Left ventricle myocardium inferior (tissue), 1 donor: ENCODE data around the gene P3H2. TPM values are rescaled to one million over a fixed set of nuclear protein-coding genes. Genes with fewer than 3 reads are reported as not detected.

Experiments used
- DNase-seq: peaks from one replicate; pipeline ENCODE4 v3.0.0-alpha.2; 2020
- H3K27ac ChIP-seq: fragments of 200-600 bp; replicated peaks from 2 replicates; pipeline ENCODE4 v1.8.0; 2021
- H3K27me3 ChIP-seq: fragments of 200-600 bp; 2 replicates; pipeline ENCODE4 v1.8.0; 2021; ENCODE audit warnings: low read depth
- H3K36me3 ChIP-seq: fragments of 200-600 bp; 2 replicates; pipeline ENCODE4 v1.8.0; 2021
- H3K4me1 ChIP-seq: fragments of 200-600 bp; 2 replicates; pipeline ENCODE4 v1.8.0; 2021
- H3K4me3 ChIP-seq: fragments of 200-600 bp; 2 replicates; pipeline ENCODE4 v1.8.0; 2021; ENCODE audit warnings: mild to moderate bottlenecking, moderate library complexity
- H3K9me3 ChIP-seq: fragments of 200-600 bp; replicated peaks from 2 replicates; pipeline ENCODE4 v1.8.0; 2021
- CTCF ChIP-seq: fragments of 200-600 bp; IDR thresholded peaks from 2 replicates; pipeline ENCODE4 v1.8.0; 2021; ENCODE audit warnings: antibody characterized with exemption, mild to moderate bottlenecking, borderline replicate concordance
- intact Hi-C: fragments of 100-400 bp; cut with micrococcal nuclease; formaldehyde crosslinking; loops from one replicate; pipeline ENCODE4 v1.11.0; 2022
- total RNA-seq: library from RNA; stranded (reverse); fragmentation: NEBNext Ultra II Directional; extraction: Animal tissue kit (Norgen Biotek cat#: 25700); gene quantifications from one replicate; pipeline ENCODE4 v1.2.1, GENCODE V29; 2021
- donor health status: DM: no; HTN: yes; CAD: no; lungs with severe emphysema.

P3H2 gene
- total RNA-seq, 1 donor from 2014 or later: 0.82 TPM

- no peak overlapping the region for H3K27ac ChIP-seq
These were observed 79.2 kb downstream of the P3H2 start for GRCh38 chr3:190041333-190042041.

GRCh38 chr3:190040145-190040544 is 80.6 kb downstream of the P3H2 start:
- no peaks in the 10 kb centered on the region for H3K9me3 ChIP-seq

More at GRCh38 chr3:190041333-190042041, 79.2 kb downstream of the P3H2 start:
- Histone ChIP-seq H3K36me3 (no peaks in the 10 kb centered on the region), H3K9me3 (no peaks in the 10 kb centered on the region), H3K4me3 (no peak overlapping the region), H3K27me3 (no peaks in the 10 kb centered on the region), H3K4me1 (no peaks in the 10 kb centered on the region)
- intact Hi-C loops: no loop called here
- no peak for TF ChIP-seq CTCF
- DNase-seq: no peak

GRCh38 chr3:190038050-190038933 is 82.4 kb downstream of the P3H2 start:
- intact Hi-C loops: no loop called here
- no peak for TF ChIP-seq CTCF

More at GRCh38 chr3:190040145-190040544, 80.6 kb downstream of the P3H2 start:
- no peak overlapping the region for H3K4me3 ChIP-seq
- no peak for TF ChIP-seq CTCF
- H3K27ac ChIP-seq: no peak overlapping the region
- no peaks in the 10 kb centered on the region for H3K27me3 ChIP-seq
- no peak for DNase-seq
- H3K36me3 ChIP-seq: no peaks in the 10 kb centered on the region
- intact Hi-C loops: no loop called here
- no peaks in the 10 kb centered on the region for H3K4me1 ChIP-seq

GRCh38 chr3:190036631-190037030 is 84.1 kb downstream of the P3H2 start:
- Histone ChIP-seq H3K9me3 (no peaks in the 10 kb centered on the region), H3K4me1 (no peaks in the 10 kb centered on the region), H3K36me3 (no peaks in the 10 kb centered on the region), H3K4me3 (no peak overlapping the region), H3K27me3 (no peaks in the 10 kb centered on the region), H3K27ac (no peak overlapping the region)
- intact Hi-C loops: no loop called here
- TF ChIP-seq CTCF: no peak
- no peak for DNase-seq

More at GRCh38 chr3:190038050-190038933, 82.4 kb downstream of the P3H2 start:
- H3K4me1 ChIP-seq: no peaks in the 10 kb centered on the region
- no peaks in the 10 kb centered on the region for H3K27me3 ChIP-seq
- no peak overlapping the region for H3K4me3 ChIP-seq
- H3K36me3 ChIP-seq: no peaks in the 10 kb centered on the region
- H3K9me3 ChIP-seq: no peaks in the 10 kb centered on the region
- peak; percentile 25 for DNase-seq
- H3K27ac ChIP-seq: no peak overlapping the region

- Histone ChIP-seq H3K36me3 (no peaks in the 10 kb centered on the region), H3K27ac (no peak overlapping the region), H3K4me1 (no peaks in the 10 kb centered on the region), H3K9me3 (no peaks in the 10 kb centered on the region), H3K4me3 (no peak overlapping the region), H3K27me3 (no peaks in the 10 kb centered on the region)
- DNase-seq: no peak
- no peak for TF ChIP-seq CTCF
- intact Hi-C loops: no loop called here
These were observed 86.3 kb downstream of the P3H2 start for GRCh38 chr3:190034446-190034845.
